Glutamatergic neuron (in vitro differentiated cells): Measurements from ENCODE around the gene PRR12. TPM values are rescaled to one million over a fixed set of nuclear protein-coding genes. Genes with fewer than 3 reads are reported as not detected.
A peak's percentile ranks its signal among the peaks of the same experiment; 100 is the strongest.

Experiments
- DNase-seq: peaks from one replicate; pipeline ENCODE4 v3.0.0; 2022
- H3K27ac Mint-ChIP-seq: one replicate; pipeline ENCODE4 v1.8.0; 2020; ENCODE audit warnings: mild to moderate bottlenecking, mixed read lengths, inconsistent platforms; ENCODE audit not compliant: unreplicated experiment
- H3K27me3 Mint-ChIP-seq: one replicate; pipeline ENCODE4 v1.8.0; 2020; ENCODE audit warnings: mild to moderate bottlenecking, moderate library complexity, mixed read lengths, inconsistent platforms; ENCODE audit not compliant: unreplicated experiment
- H3K36me3 Mint-ChIP-seq: one replicate; pipeline ENCODE4 v1.8.0; 2020; ENCODE audit warnings: mild to moderate bottlenecking, mixed read lengths, inconsistent platforms; ENCODE audit not compliant: unreplicated experiment
- H3K4me1 Mint-ChIP-seq: one replicate; pipeline ENCODE4 v1.8.0; 2020; ENCODE audit warnings: mild to moderate bottlenecking, low read depth, mixed read lengths, inconsistent platforms; ENCODE audit not compliant: unreplicated experiment
- H3K4me3 Mint-ChIP-seq: one replicate; pipeline ENCODE4 v1.8.0; 2020; ENCODE audit warnings: mild to moderate bottlenecking, mixed read lengths, inconsistent platforms; ENCODE audit not compliant: unreplicated experiment
- H3K9me3 Mint-ChIP-seq: one replicate; pipeline ENCODE4 v1.8.0; 2020; ENCODE audit warnings: mild to moderate bottlenecking, moderate library complexity, mixed read lengths, inconsistent platforms; ENCODE audit not compliant: unreplicated experiment
- CTCF ChIP-seq: fragments of 200-600 bp; sonication (generic); IDR thresholded peaks from one replicate; pipeline ENCODE4 v1.5.0; 2021; ENCODE audit not compliant: partially characterized antibody, unreplicated experiment
- total RNA-seq: library from RNA; stranded (reverse); fragmentation: NEBNext Ultra II Directional; extraction: Animal tissue kit (Norgen Biotek cat#: 25700); gene quantifications from one replicate; pipeline ENCODE4 v1.2.1, GENCODE V29; 2021; ENCODE audit not compliant: unreplicated experiment

PRR12 gene
- total RNA-seq, 1 donor from 2014 or later = 39.2 TPM

GRCh38 chr19:49637821-49638738 is 47.1 kb downstream of the PRR12 start:
- peak; percentile 60 for DNase-seq

DNA sequence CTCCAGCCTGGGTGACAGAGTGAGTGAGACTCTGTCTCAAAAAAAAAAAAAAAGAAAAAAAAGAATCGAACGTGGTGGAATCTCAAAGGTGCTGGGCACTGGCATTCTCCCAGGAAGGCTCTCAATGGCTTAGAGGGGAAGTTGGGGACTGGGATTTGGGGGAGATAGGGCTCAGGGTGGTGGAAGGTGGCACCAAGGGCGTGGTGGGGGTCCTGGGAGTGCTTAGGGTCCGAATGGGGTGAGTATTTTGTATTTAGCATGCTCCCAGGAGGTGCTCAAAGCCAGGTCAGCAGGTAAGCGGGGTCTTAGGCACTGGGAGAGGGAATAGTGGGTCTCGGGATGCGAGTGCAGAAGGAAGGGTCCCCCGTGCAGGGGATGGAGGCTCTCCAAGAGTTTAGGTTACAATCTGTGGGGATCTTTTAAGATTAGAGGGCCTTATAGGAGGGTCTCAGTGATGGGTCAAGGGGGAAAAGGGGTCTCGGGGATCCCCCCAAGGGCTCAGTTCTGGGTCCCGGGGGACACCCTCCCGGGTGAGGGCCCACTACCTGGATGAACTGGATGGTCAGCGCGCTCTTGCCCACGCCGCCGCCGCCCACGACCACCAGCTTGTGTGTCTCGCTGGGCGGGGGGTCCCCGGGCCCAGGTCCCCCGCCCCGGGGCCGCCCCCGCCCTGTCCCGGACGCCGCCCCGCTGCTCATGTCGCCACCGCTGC is 48.6 kb downstream of the PRR12 start:
- no peak for DNase-seq
- Mint-ChIP-seq H3K27ac (peak overlapping the region; percentile 38), H3K27me3 (peaks cover 17% of the 10 kb centered on the region), H3K4me3 (peak overlapping the region; percentile 79), H3K9me3 (peaks cover 14% of the 10 kb centered on the region), H3K36me3 (no peaks in the 10 kb centered on the region), H3K4me1 (peaks cover 44% of the 10 kb centered on the region)
- TF ChIP-seq CTCF = no peak

More at GRCh38 chr19:49637821-49638738, 47.1 kb downstream of the PRR12 start:
- H3K9me3 Mint-ChIP-seq = peaks cover 9% of the 10 kb centered on the region
- H3K27ac Mint-ChIP-seq = no peak overlapping the region
- peaks cover 17% of the 10 kb centered on the region for H3K27me3 Mint-ChIP-seq
- peaks cover 35% of the 10 kb centered on the region for H3K4me1 Mint-ChIP-seq
- TF ChIP-seq CTCF = no peak
- H3K4me3 Mint-ChIP-seq = peak overlapping the region; percentile 79
- no peaks in the 10 kb centered on the region for H3K36me3 Mint-ChIP-seq

DNA sequence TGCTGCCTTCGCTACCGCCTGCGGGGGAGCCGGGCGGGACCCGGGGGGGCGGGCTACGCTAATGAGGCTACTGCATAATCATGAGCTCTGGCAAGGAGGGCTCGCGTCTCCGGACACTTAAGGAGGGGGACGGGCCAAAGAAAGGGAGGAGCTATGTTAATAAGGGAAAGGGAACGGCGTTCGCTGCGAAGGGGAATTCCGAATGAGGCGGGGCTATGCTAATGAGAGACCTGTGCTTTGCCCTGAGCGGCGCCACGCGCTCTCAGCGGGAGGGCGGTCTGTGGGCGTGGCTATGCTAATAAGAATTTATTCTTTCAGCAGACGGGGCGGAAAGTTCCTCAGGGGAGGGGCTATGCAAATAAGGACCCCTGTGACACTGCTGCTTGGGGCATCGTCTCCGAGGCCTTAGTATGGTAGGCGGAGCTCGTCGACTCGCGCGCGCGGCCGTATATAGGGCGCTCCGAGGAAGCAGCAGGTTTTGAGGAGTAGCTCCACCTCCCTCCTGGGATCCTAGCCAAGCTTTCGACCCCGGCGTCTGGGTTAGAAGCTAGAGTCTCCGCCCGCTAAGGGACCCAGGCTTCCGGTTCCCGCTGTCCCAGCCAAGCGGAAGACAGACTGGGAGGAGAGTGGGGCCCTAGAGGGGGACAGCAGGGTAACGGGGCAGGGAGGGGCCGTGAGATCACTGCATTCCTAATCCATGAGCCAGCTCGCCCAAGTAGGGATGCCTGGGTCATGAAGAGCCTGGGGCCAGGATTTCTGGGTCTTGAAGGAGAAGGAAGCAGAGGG is 49.3 kb downstream of the PRR12 start, which contains the start of gene RRAS:
Gene RRAS, minus strand, starts transcription at position 31 of the 786 bp plus-strand sequence. CDS start 45 bp downstream, outside the sequence.
- H3K27ac Mint-ChIP-seq = peak within 1 kb of the TSS; percentile 97
- peak; percentile 99 for DNase-seq
- peak within 1 kb of the TSS; percentile 93 for H3K4me3 Mint-ChIP-seq
- H3K4me1 Mint-ChIP-seq = peaks cover 44% of the 10 kb centered on the region
- H3K9me3 Mint-ChIP-seq = peaks cover 14% of the 10 kb centered on the region
- no peak for TF ChIP-seq CTCF
- no peaks in the 10 kb centered on the region for H3K36me3 Mint-ChIP-seq
- peaks cover 14% of the 10 kb centered on the region for H3K27me3 Mint-ChIP-seq

DNA sequence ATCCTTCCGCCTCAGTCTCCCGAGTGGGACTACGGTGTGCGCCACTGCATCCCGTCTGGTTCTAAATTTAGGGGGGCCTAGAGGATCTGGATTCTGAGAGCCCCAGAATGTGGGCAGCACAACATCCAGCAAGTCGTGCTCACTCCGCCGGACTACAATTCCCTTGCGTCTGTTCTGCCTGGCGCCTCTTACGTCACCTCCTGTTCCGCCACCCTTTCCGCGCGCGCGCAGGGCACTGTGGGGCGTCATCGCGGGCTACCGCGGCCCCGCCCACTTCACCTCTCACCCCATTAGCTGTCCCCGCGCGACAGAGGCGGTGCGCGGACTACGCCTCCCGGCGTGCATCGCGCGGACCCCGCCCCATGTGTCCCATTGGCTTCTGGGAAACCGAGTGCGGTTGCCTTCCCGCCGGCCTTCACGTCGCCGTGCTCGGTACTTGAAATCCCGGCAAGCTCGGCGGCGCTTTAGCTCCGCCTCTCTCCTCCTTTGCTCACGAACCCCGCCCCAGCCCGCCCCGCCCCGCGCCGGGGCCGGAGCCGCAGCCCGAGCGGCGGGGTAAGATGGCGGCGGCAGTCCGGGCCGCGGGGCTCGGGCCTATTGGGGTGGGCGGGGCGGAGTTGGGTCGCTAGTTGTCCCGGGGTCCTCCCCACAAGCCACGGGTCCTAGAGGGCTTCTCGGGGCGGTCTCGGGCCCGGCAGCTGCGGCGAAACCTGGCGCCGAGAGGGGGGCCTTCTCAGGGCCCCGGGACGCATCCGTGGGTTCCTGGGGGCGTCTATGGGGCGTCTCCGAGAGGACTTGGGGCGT is 50.9 kb downstream of the PRR12 start, which contains the start of gene SCAF1:
Gene SCAF1, plus strand, starts transcription at position 522 of the 804 bp plus-strand sequence. CDS start 2,818 bp downstream, outside the sequence.
- H3K9me3 Mint-ChIP-seq = peaks cover 14% of the 10 kb centered on the region
- no peaks in the 10 kb centered on the region for H3K36me3 Mint-ChIP-seq
- peak within 1 kb of the TSS; percentile 97 for H3K27ac Mint-ChIP-seq
- TF ChIP-seq CTCF = no peak
- H3K4me3 Mint-ChIP-seq = peak within 1 kb of the TSS; percentile 100
- H3K27me3 Mint-ChIP-seq = peaks cover 11% of the 10 kb centered on the region
- H3K4me1 Mint-ChIP-seq = peaks cover 38% of the 10 kb centered on the region
- peak; percentile 99 for DNase-seq
